HG03354 (cell line): ENCODE data around the gene DDX51.
A peak's percentile ranks its signal among the peaks of the same experiment; 100 is the strongest.
"Not testable (repeated sequence)": the region's sequence is repeated elsewhere in the genome, so short reads cannot be mapped to it uniquely, and the experiment has no call there.

ENCODE experiments used
- ATAC-seq: cut with Tn5 transposase; IDR thresholded peaks from one replicate; pipeline ENCODE4 v1.9.1; 2021; ENCODE audit warnings: mild to moderate bottlenecking; ENCODE audit not compliant: unreplicated experiment, poor library complexity, severe bottlenecking

DDX51 gene

GRCh38 chr12:132143336-132144071 lies 615 bp downstream of the DDX51 start:
- ATAC-seq, result peak; percentile 45

DNA sequence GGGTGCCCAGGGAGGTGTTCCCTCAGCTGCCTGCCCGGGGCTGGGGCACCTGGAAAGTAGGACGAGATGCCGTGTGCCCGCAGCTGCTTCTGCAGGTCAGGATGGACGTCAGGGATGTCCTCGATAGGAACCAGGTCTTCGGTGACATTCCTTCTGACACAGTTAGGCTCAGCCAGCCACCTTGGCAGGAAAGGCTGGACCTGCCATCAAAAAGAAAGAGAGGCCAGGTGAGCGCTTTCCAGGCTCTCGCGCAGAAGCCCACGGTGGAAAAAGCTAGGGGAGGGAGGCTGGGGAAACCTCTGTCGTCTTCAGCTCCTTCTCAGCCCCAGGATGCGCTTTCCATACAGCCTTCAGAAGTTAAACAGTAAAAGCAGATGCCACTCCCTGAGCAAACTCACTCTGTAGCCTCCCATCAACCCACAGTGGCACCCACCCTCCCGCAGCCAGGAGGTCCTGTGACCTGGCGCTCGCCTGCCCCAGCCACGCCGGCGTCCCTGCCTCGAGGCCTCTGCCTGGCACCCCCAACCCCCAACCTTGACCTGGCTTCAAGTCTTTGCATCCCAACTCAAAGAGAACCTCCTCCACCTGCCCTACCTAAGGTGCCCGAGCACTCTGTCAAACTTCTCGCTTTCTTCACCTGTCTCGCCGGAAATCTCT lies 1.3 kb downstream of the DDX51 start:
- no peak for ATAC-seq

- no peak for ATAC-seq
These were observed 2.0 kb downstream of the DDX51 start for GRCh38 chr12:132141976-132142678.

DNA sequence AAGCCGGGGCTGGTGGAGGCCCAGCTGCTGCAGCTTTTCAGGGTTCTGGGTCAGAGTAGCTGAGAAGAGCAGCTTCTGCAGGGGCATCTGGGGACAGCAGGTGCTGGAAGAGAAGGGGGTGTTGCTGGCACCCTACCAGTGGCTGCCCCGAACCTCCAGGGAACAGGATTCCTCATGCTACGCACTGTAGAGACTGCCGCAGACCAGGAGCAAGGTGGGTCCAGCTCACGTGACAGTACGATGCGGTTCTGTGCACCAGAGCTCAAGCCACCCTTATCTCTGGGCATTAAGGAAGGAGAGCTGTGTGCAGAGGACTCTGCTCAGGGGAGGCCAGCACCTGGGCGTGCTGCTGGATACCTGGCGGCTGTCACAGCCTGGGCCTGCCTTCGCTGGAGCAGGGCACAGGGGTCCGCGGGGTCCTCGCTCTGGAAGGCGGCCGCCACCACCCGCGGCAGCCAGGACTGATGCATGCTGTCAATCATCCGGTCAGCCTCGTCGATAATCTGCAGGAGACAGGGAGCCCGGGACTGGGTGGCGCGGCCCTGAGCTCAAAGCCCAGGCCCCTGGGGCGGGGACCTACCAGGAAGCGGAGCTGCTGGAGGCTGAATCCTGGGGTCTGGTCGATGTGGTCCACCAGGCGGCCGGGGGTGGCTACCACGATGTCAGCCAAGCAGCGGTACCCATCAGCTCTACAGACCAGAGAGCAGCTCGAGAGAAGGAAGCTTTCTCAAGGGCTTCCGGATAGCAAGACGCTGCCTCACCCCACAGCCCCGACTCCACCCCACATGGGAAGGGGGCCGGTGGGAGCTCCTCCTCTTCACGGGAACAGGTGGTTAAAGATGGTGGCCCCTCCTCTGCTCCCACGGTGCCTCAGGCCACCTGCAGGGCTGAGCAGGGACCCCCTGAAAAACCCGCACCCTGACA lies 2.9 kb downstream of the DDX51 start:
- ATAC-seq, result no peak

GRCh38 chr12:132140501-132140900 lies 3.6 kb downstream of the DDX51 start:
- ATAC-seq, result no peak

DNA sequence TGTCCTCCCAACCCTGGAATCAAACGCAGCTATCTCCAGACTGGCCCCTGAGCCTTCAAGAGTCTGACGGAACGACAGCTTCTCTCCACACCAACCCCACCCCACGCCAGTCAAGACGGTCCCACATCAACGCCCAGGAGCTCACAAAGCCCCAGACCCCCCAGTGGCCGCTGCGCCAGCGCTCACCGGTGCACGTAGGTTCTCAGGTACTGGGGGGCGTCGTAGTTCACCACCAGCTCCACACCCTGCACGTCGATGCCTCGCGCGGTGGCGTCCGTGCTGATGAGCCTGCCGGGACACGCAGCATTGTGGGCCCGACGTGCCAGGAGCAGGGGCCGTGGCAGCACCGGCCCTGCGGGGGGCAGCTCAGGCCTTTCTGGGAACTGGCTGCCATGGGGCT lies 4.2 kb downstream of the DDX51 start:
- no peak for ATAC-seq

GRCh38 chr12:132138941-132139871 lies 4.9 kb downstream of the DDX51 start:
- no peak for ATAC-seq

DNA sequence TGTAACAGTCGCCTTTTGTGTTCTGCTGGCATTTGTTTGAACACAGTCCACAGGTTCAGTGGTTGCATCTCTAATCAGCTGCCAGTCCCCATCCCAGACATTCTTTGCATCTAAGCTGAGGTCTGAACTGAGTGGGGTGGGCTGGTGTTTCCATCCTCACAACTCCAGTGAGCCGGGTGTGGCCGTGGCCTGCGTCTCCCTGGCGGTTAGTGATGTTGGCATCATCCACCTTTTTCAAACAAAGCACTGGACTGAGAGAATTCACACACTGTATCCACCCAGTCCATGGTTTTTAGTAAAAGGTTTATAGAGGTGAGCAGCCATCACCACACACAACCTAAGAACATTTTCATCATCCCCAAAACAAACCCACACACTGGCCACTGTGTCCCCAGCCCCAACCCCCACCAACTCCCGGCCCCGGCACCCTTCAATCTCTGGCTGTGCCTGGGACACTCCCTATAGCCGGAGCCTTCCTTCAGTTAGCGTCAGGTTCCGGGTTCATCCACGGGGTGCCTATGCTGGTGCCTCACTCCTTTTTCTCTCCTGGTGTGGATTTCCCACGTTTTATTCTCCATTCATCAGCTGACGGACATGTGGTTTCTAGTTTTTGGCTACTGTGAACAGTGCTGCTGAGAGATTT lies 6.5 kb downstream of the DDX51 start:
- no peak for ATAC-seq

GRCh38 chr12:132136226-132136625 lies 7.9 kb downstream of the DDX51 start:
- ATAC-seq, result not testable (repeated sequence)

DNA sequence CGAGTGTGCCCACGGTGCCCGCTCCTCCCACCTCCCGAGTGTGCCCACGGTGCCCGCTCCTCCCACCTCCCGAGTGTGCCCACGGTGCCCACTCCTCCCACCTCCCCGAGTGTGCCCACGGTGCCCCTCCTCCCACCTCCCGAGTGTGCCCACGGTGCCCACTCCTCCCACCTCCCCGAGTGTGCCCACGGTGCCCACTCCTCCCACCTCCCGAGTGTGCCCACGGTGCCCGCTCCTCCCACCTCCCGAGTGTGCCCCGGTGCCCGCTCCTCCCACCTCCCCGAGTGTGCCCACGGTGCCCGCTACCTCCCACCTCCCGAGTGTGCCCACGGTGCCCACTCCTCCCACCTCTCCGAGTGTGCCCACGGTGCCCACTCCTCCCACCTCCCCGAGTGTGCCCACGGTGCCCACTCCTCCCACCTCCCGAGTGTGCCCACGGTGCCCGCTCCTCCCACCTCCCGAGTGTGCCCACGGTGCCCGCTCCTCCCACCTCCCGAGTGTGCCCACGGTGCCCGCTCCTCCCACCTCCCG lies 9.4 kb downstream of the DDX51 start:
- ATAC-seq, result not testable (repeated sequence)

DNA sequence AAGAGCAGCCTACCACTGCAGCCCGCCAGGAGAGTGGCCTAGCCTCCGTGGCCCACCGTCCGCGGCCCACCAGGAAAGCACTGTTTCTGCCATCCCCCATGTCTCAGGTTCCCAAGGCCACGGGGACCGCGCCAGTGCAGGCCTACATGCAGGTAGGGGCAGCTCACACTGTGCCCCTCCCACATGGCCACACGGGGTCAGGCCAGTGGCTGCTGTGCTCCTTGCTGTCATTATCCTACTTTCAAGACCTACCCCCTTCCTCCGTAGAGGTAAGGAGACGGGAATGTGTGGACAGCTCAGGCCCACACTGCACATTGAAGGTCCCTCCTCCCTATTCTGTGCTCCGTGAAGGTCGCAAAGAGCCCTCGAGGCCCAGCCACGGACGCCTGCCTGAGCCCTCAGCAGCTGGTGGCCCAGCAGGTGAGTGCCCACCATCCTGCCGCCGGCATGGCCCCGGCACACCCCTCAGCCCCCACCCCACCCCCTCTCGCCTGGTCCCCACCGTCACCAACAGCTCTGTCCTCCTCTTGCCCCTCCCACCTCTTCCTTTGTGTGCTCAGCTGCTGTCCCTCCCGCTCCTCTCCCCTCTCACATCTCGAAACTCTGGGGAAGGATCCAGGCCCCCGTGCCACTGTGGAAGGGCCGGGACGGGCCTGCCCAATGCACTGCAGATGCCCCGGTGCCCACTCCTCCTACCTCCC lies 10.0 kb downstream of the DDX51 start:
- no peak for ATAC-seq

GRCh38 chr12:132132609-132133430 lies 11.3 kb downstream of the DDX51 start:
- no peak for ATAC-seq

- no peak for ATAC-seq
These were observed 12.2 kb downstream of the DDX51 start for GRCh38 chr12:132131952-132132351.

DNA sequence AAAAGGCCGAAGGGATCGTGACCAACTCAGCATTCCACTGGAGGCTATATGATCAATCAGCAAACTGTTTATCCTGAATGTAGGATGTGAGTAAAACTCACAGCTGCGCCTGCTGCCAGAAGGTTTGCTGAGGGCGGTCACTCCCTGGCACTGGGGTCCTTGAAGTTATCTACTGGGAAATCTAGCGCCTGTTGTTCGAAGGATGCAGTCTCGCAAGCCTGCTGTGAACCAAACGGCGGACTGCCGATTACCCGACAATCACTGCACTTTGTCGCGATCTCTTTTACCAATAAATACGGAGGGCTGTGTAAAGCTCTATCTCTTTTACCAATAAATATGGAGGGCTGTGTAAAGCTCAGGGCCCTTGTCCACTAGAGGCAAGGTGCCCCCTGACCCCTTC lies 12.9 kb downstream of the DDX51 start:
- ATAC-seq, result no peak

GRCh38 chr12:132130690-132131089 lies 13.4 kb downstream of the DDX51 start:
- no peak for ATAC-seq

DNA sequence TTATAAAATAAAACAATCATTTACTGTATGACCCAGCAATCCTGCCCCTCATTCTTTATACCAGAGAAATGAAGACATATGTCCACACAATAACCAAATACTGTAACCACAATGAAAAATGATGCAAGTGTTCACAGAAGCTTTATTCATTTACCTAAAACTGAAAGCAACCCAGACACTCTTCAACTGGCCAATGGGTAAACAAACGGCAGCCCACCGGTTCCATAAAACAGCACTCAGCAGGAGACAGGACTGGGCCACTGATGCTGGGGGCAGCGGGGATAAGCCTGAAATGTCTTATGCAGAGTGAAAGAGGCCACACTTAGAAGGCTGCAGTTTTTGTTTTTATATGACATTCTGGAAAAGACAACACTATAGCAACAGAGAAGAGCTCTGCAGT lies 15.1 kb downstream of the DDX51 start:
- ATAC-seq, result no peak

DNA sequence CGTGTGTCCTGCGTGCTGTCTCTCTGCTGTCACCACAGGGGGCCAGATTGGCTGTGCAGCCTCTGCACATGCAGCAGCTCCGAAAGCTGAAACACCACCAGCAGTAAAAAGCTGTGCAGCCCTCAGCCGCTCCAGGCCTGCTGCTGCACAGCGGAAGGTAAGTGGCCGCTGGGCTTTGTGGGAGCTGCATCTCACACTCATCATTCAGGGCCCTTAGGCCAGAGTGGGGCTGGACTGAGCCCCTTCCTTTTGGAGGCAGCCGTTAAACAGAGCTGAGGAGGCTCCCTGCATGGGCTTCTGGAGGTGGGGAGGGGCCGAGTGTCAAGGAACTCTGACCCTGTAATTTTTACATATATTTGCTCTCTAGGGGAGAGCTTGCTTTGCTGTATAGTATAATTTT lies 17.1 kb downstream of the DDX51 start:
- no peak for ATAC-seq
